GM19467 (cell line): ENCODE results near the gene PROSER2.

ENCODE experiments used
- ATAC-seq: cut with Tn5 transposase; IDR thresholded peaks from one replicate; pipeline ENCODE4 v1.9.1; 2021; ENCODE audit warnings: mild to moderate bottlenecking, moderate library complexity; ENCODE audit not compliant: unreplicated experiment

PROSER2 gene, protein sequence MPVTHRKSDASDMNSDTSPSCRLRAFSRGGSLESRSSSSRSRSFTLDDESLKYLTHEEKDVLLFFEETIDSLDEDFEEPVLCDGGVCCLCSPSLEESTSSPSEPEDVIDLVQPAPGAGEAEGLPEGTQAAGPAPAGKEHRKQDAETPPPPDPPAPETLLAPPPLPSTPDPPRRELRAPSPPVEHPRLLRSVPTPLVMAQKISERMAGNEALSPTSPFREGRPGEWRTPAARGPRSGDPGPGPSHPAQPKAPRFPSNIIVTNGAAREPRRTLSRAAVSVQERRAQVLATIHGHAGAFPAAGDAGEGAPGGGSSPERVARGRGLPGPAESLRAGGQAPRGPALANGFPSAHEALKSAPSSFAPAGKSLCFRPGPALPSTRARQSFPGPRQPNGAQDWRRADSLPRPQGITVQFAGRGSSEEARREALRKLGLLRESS

DNA sequence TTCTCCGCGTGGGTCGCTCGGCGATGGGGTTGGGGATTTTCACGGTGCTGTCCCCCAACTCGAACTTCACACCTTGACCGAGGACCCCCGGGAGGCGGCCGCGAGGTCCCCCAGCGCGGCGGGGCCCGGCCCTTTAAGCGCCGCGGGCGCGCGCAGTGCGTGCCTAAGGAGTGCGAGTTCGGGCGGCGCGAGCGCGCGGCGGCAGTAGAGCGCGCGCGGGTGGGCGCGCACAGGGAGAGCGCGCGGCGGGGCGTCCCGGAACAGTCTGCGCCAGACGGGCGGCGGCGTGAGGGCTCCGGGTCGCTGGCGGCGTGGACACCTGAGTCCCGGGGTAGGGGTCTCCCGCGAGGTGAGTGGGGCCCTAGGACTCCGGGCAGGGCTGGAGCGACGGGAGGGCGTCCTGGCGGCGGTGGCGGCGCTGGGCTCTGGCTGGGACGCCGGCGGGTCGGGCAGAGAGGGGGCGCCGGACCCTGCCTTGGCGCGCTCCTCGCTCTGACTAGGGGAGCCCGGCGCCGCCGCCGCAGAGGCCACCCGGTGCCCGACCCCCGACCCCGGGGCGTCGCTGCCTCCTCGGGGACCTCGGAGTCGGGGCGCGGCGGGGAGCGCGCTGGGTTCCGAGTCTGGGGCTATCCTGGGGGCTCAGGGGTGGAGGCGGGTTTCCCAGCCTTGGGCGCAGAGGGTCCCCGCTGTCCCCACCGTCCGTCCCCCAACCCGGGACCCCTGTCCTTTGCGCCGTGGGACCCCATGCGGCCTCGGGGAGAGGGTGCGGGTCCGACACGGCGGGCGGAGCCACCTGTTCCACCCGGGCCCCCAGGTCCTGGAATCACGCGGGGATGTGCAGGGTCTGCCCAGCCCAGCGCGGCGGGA lies at the start of gene PROSER2:
Gene PROSER2, plus strand, starts transcription at position 235 of the 867 bp plus-strand sequence. CDS start 28,722 bp downstream, outside the sequence.
- no peak for ATAC-seq

DNA sequence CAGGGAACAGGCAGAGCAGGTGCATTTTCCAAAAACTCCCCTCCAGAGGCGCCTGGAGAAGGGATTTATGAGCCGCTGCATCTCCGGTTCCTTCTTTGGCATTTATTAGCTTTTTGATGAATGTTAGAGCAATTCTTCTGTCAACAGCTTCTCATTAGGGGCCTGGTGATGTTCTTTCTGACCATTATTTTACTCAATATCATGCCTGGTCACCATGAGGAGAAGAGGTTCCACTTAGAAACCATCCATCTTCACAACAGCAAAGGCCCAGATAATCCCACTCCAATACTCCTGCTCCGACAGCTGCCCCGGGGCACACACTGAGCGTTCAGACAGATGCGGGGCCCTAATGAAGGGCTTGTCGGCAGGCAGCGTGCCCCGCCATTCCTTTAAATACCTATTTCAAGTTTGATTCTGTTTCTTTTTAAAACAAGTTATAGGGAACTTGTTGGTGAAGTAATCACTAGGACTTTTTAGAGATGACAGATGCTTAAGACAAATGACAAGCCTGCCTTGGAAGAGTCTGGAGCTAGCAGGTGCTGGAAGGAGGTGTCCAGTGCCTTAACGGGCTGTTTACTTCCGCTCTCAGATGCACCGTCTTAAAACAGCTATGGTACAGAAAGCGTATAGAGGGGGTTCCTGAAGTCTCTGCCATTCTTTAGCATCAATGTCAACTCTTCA lies 49.3 kb upstream of the PROSER2 start:
- ATAC-seq, result no peak

DNA sequence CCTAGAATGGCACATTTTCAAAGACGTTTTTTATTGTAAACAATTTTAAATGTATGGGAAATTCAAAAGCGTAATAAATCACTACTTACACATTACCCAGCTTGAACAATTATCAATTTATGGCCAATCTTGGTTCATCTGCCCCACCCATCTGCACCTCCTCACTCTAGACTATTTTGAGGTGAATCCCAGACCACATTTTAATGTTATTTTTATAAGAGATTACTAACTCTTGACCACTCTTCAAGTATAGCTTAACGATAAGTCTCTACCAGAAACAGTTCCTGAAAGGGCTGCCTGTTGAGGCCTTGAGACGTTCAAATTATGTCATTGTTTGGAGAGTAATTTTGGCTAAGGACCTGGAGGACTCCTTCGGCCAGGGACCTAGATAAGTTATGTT lies 47.7 kb upstream of the PROSER2 start:
- ATAC-seq, result no peak

DNA sequence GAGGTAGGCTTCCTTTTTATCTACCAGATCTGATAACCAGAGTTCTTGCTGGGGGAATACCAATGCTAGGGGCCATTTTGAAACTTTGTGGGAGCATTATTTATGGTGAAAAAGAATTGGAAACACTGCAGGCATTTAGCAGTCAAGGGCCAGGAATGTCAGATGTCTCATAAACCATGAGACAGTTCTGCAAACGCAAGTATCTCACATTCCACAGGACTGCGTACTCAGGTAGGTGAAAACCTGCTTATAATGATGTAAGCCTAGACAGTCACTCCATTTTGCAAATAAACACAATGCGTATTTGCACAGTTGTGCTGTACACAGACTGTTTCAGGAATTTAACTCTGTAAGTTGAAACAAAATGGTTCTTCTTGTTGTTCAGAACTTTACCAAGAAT lies 47.1 kb upstream of the PROSER2 start:
- no peak for ATAC-seq

DNA sequence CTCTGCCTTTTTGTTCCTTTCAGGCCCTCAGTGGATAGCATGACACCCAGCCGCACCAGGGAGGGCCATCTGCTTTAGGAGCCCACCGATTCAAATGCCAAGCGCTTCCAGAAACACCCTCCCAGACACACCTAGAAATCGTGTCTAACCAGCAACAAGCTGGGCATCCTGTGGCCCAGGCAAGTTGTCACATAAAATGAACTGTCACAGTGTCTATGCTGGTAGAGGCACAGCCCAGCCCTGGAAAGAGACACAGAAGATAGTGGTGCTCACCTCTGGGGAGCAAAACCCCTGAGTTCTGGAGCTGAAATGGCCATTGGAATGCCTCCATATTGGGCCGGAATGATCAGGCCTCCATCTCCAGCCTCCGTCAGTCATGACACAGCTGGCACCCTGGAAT lies 42.0 kb upstream of the PROSER2 start:
- no peak for ATAC-seq

DNA sequence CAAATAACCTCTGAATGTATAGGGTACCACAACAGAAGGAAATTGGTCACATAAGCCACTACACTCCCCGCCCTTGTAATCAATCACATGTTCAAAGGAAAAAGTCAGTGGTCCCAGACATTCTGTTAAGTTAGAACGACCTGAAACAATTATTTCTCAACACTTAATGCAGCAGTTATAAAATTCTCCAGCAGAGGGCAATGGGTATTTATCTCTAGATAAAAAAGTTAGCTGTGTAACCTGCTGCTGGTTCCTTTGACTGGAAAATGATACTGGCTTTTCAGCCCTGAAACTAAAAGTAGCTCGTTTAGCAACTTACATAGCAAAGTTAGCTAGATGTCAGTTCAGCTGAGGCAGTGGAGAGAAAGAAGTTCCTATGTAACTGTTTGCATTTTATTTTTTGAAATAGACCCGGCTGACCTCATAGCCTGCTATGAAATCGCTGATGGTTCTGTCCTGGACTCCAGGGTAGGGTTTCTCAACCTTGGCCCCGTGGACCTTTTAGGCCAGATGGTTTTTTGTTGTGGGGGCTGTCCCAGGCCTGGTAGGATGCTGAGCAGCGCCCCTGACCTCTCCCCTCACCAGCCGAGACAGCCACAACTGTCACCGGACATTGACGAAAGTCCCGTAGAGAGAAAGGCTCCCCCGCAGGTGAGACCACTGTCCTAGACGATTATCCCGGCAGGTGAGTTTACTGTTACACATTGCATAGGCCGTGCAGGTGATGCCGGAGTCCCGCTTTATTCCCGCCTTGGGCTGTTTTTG lies 40.2 kb upstream of the PROSER2 start:
- no peak for ATAC-seq

DNA sequence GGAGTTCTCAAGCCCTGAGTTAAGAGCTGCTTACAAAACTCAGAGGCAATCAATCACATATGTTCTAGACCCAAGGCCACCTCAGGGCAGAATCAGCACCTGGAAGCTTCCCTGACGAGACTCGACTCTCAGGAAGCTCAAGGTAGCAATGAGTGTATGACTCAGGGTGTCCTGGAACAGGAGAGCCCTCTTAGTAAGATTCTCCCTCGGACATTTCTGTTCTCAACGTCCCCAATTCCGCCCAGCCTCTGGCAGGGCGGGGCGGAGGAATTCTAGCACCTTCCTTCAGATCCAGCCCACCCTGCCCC lies 39.6 kb upstream of the PROSER2 start:
- no peak for ATAC-seq

DNA sequence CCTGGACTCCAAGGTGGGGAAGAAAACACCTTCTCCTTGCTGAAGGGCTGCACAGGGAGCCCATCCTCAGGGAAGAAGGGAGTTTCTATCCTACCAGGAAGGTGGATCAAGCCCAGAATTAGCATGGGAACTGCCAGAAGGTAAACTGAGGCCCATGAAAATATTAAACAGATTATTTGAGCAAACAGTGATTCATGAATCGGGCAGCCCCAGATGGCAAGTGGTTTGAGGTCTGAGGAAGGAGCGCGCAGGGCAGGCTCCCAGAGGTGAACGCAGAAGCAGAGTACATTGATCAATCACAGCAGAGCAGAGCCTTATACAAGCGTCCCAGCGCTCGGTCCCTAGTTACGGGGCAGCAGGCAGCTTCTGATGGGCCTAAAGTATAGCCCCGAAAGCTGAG lies 35.8 kb upstream of the PROSER2 start:
- ATAC-seq, result no peak

DNA sequence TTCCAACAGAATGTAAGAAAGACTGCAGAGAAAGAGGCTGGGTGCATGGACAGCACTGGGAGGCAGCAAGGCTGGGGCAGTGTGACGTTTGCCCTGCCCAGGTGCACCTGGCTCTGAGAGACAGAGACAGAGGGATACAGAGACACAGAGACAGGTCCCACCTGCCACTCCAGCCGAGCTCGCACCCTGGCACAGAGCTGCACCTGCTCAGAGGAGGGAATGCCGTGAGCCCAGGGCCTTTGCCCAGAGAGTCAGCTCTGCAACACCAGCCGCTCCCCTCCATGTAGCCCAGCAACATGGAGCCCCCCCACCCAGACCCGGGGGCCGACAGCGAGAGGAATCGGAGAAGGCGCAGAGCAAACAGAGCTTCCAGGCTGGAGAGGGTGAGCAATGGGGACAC lies 35.3 kb upstream of the PROSER2 start:
- no peak for ATAC-seq

DNA sequence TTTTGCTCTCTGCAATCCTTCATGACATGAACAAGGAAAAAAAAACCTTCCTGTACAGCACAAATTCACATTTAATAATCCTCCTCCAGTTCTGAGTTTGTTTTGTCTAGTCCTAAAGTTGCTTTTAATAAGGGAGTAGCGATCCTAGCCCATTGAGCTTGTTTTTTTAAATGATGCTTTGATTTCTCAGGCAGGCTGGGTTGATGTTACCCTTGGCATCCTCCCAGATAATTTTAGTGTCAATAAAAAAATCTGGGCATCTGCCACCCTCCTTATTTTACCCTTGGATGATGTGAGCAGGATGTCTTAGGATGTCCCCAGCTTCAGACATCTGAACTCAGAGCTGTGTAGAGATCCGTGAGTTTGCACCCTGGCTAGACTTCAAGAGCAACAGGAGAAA lies 33.9 kb upstream of the PROSER2 start:
- ATAC-seq, result no peak

DNA sequence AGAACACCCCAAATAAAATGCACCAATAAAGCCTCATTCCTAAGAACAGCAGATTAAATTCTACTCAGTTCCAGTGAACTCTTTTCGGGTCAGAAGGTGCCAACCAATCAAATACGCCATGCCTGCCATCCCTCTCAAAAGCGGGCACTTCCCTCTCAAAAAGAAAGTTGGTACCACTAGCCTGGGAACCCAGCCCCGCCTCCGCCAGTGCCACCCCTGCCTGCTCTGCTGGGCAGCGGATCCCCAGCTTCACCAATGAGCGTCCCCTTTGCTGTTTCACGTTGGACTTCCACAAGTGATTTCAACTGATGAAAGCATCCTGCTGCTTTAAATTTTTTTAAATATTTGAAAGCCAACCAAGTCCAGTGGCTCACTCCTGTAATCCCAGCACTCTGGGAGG lies 33.2 kb upstream of the PROSER2 start:
- no peak for ATAC-seq

DNA sequence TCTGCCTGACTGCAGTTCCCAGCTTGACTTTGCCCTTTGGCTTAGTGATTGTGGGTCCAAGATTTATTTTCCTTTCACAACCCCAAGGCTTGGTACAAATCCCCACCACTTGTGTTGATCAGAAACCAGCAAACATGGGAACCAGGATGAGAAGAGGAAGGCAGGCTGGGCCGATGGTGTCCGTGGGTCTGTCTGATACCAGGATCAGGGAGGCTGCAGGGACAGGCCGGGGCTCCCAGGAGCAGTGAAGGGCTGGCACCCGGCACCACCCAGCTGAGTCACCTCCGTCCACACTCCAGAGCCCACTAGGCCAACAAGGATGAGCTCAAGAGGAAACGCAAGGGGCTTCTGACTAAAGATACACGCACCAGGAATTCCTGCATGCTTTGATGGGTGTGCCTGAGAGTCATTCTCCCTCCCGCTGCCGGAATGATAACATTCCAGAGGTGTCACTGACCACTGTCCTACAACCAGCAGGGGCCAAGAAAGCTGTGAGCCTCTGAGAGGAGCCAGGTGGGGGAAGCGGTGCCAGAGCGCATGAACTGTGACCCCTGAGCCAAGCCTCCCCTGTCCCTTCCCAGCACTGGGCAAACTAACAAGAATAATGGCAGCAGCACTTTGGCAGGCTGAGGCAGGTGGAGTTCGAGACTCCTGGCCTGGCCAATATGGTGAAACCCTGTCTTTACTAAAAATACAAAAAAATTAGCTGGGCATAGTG lies 29.2 kb upstream of the PROSER2 start:
- no peak for ATAC-seq

DNA sequence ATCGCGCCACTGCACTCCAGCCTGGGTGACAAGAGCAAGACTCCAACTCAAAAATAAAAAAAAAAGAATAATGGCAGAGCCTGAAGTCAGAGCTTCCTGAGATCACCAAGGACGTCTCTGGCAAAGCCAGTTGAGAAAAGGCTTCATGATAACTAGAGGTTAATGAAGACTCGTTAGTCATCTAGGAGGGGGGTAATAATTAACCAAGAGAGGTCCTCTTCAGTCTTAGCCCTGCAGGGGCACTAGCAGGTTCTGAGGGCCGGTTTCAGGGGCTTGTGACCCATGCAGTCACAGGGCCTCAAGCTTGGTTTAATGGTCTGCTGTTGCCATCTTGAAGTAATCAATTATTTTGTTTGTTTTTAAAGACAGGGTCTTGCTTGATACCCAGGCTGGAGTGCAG lies 28.6 kb upstream of the PROSER2 start:
- ATAC-seq, result no peak

DNA sequence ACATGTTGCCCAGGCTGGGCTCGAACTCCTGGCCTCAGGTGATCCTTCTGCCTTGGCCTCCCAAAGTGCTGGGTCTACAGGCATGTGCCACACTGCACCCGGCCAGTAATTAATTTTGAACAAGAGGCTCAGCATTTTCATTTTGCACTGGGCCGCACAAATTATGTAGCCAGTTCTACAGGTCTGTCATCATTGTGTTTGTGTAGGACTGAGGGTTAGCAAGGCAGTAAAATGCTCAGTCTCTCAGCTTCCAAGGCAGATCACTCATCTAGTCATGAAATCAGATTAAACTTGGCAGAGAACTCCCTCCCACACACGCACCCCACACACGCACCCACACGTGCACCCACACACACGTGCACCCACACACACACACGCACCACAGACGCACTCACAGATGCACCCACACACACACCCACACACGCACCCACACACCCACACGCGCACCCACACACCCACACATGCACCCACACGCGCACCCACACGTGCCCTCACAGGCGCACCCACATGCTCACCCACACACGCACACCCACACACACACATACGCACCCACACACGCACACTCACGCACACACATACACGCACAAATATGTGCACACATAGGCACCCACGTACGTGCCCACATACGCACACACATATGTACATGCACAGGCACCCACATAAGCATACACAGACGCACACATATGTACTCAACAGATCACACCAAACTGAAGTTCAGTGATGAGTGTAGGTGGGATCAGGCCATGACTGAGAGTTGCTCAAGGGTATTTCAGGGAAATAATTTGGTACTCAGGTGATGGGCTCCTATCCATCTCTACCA lies 27.8 kb upstream of the PROSER2 start:
- no peak for ATAC-seq

DNA sequence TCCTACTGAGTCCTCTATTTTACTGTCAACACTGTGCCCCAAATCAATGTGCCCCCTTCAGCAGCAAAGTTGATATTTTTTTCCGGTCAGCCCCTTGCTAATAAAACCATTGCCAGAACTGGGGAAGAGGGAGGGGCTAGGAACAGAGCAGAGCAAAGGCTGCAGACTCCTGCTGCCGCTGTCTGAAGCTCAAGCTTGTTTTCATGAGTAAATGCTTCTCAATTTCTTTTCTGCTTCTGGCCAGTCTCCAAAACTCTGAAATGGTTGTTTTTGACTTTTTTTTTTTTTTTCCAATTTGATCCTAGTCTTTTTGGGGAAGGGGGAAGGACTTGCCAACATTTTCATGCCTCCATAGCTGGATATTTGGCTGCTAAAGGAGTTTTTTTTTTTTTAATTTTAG lies 26.7 kb upstream of the PROSER2 start:
- ATAC-seq, result no peak

DNA sequence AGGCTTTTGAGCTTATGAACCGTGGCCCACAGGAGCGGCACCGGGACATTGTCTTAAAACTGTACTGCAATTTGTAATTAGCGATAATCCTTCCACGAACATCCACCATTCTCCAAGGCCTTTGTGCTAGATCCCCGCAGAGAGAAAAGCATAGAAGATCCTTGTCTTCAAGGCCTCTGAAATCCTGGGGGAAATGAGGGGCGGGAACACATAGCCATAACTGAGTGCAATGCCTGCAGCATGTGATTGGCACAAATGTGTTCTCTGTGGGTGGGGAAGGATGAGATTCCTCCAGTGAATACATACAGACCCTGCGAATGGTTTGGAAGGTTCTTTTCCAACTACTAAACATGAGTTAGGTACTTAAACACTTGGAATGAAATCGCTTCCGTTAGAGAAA lies 25.9 kb upstream of the PROSER2 start:
- no peak for ATAC-seq

DNA sequence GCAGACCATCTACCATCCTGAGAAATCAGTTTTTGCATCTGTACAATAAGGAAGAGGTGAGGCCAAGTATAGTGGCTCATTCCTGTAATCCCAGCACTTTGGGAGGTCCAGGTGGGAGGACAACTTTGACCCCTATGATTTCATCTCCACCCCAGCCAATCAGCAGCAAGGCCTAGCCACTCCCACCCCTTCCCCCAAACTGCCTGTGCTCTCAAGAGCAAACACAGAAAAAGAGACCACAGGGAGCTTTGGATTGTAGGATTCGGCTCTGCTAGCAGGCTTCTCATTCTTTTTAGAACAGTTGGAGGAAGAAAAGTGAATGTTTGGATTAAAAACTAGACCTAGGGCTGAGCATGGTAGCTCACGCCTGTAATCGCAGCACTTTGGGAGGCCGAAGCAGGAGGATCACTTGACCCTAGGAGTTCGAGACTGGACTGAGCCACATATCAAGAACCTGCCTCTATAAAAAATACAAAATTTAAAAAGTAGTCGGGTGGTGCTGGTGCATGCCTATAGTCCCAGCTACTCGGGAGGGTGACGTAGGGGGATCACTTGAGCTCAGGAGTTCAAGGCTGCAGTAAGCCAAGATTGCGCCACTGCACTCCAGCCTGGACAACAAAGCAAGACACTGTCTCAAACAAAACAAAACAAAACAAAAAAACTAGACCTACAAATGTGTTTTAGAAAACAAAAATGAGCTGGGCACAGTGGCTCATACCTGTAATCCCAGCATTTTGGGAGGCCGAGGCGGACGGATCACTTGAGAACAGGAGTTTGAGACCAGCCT lies 25.1 kb upstream of the PROSER2 start:
- no peak for ATAC-seq

DNA sequence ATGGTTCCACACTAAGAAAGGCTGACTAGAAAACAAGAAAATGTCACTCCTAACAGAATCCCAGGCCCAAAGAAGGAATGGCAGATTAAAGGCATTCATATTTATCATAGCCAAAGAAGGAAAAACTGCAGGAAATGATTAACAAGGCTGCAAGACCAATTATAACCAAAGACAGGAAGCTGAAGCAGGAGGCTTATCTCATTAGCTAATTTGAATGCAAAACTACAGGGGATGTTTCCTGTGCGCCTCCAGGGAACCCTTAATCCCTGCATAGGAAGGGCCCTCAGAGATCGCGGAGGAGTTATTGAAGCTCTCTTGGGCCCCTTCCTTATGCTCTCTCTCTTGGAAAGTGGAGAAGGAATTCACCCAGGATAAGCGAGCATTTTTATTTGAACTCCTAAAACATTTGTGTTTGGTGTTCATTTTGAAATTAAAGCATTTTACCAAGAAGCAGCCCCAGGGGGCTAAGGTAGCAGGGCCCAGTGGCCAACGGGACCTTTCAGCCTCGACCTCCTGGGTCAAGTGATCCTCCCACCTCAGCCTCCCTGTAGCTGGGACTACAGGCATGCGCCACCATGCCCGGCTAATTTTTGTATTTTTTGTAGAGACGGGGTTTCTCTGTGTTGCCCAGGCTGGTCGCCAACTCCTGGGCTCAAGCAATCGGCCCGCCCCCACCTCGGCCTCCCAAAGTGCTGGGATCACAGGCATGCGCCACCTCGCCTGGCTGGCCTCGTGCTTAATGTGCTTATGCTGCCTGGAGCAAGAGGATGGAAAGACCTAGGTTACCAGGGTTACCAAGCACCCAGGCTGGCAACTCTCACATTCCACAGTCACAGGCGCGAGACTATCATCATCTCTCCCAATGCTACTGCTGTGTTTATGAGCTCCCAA lies 24.1 kb upstream of the PROSER2 start:
- no peak for ATAC-seq
